PC-3 (cell line): ENCODE measurements around the gene GALNT15. TPM values are rescaled to one million over a fixed set of nuclear protein-coding genes. Genes with fewer than 3 reads are reported as not detected.

Source experiments
- ATAC-seq: fragments of 200-7000 bp; cut with Tn5 transposase; 2 replicates; pipeline ENCODE4 v1.9.1; 2020; ENCODE audit warnings: mild to moderate bottlenecking, moderate library complexity
- BruUV-seq: library from RNA; stranded (reverse); fragments of 400-500 nt; replicated peaks from 2 replicates; lab custom pipeline; 2021; lab: Mats Ljungman, UMichigan
- CTCF ChIA-PET: fragments of 300-600 bp; sonication (Branson Sonifier 250); formaldehyde crosslinking; loops from one replicate; lab custom pipeline; 2022; ENCODE audit warnings: antibody characterized with exemption; lab: Charles Lee
- POLR2A ChIA-PET: fragments of 300-600 bp; sonication (Branson Sonifier 250); formaldehyde crosslinking; loops from one replicate; lab custom pipeline; 2022; ENCODE audit warnings: antibody characterized with exemption; ENCODE audit not compliant: unreplicated experiment; lab: Charles Lee
- DNase-seq: peaks from one replicate; pipeline ENCODE4 v3.0.0-alpha.2; 2015
- H2AFZ ChIP-seq: fragments of 300-600 bp; sonication (generic); 2 replicates; pipeline ENCODE4 v1.6.0; 2016; ENCODE audit warnings: antibody characterized with exemption, low read length
- H3F3A ChIP-seq: fragments of 300-600 bp; sonication (generic); one replicate; pipeline ENCODE4 v1.6.0; 2017; ENCODE audit warnings: antibody characterized with exemption, low read length, control low read depth, mild to moderate bottlenecking; ENCODE audit not compliant: unreplicated experiment
- H3K27ac ChIP-seq: fragments of 300-600 bp; sonication (generic); 2 replicates; pipeline ENCODE4 v1.5.1; 2016; ENCODE audit warnings: mild to moderate bottlenecking, low read length
- H3K27me3 ChIP-seq: fragments of 300-600 bp; sonication (generic); 2 replicates; pipeline ENCODE4 v1.6.1; 2016; ENCODE audit warnings: low read length, mixed read lengths
- H3K36me3 ChIP-seq: fragments of 300-600 bp; sonication (generic); 2 replicates; pipeline ENCODE4 v1.6.1; 2016; ENCODE audit warnings: low read depth, mixed run types, low read length, mixed read lengths
- H3K4me1 ChIP-seq: fragments of 300-600 bp; sonication (generic); 2 replicates; pipeline ENCODE4 v1.5.1; 2016; ENCODE audit warnings: low read length; ENCODE audit not compliant: insufficient read depth
- H3K4me2 ChIP-seq: fragments of 300-600 bp; sonication (generic); 2 replicates; pipeline ENCODE4 v1.6.0; 2016; ENCODE audit warnings: low read length
- H3K4me3 ChIP-seq: fragments of 300-600 bp; sonication (generic); 2 replicates; pipeline ENCODE4 v1.5.1; 2016; ENCODE audit warnings: mild to moderate bottlenecking, low read length, mixed read lengths
- H3K79me2 ChIP-seq: fragments of 300-600 bp; sonication (generic); 2 replicates; pipeline ENCODE4 v1.6.1; 2017; ENCODE audit warnings: low read length, mixed read lengths
- H3K9ac ChIP-seq: fragments of 300-600 bp; sonication (generic); 2 replicates; pipeline ENCODE4 v1.6.0; 2016; ENCODE audit warnings: mild to moderate bottlenecking, low read length
- H3K9me2 ChIP-seq: fragments of 300-600 bp; sonication (generic); replicated peaks from 2 replicates; pipeline ENCODE4 v1.6.1; 2016; ENCODE audit warnings: mixed run types, low read length, mixed read lengths
- H3K9me3 ChIP-seq: fragments of 300-600 bp; sonication (generic); 2 replicates; pipeline ENCODE4 v1.6.1; 2016; ENCODE audit warnings: low read length, mixed read lengths
- H4K20me1 ChIP-seq: fragments of 300-600 bp; sonication (generic); 2 replicates; pipeline ENCODE4 v1.6.1; 2016; ENCODE audit warnings: low read length, mixed read lengths
- CTCF ChIP-seq: fragments of 300-600 bp; sonication (generic); conservative IDR thresholded peaks from 2 replicates; pipeline ENCODE4 v1.5.1; 2017; ENCODE audit warnings: antibody characterized with exemption, low read depth, mild to moderate bottlenecking, low read length
- EZH2 ChIP-seq: fragments of 300-600 bp; sonication (generic); IDR thresholded peaks from one replicate; pipeline ENCODE4 v1.6.1; 2017; ENCODE audit warnings: antibody characterized with exemption, mild to moderate bottlenecking, low read length; ENCODE audit not compliant: unreplicated experiment
- EZH2phosphoT487 ChIP-seq: fragments of 300-600 bp; sonication (generic); IDR thresholded peaks from 2 replicates; pipeline ENCODE4 v1.6.1; 2018; ENCODE audit warnings: mild to moderate bottlenecking, antibody characterized with exemption, low read length, borderline replicate concordance
- intact Hi-C: fragments of 100-400 bp; cut with micrococcal nuclease; formaldehyde crosslinking; loops from 2 replicates; pipeline ENCODE4 v1.9.0; 2023
- total RNA-seq: library from RNA; depleted of rRNA; stranded (reverse); fragments of >200 nt; gene quantifications from 2 replicates; pipeline ENCODE4 v1.2.3, GENCODE V29; 2014

GALNT15 gene
- total RNA-seq, 1 experiment from 2014 or later = not detected

DNA sequence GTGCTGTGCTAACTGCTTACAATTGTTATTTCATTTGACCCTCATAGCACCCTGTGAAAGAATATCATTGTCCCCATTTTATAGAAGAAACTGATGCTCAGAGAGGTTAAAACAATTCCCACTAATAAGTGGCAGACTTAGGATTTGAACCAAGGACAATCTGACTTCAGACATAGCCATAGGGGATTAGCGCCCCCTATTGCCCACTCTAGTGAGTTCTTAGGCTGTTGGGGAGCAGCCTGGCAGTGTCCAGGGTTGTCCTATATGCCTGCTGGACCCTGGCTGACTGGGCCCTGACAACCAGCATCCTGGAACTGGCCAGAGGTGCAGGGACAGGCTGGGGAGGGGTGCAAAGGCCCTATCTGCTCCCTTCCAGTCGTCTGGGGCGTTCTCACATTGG lies 74.9 kb downstream of the GALNT15 start:
- no TSS peak for BruUV-seq
- CTCF ChIA-PET = no interaction called here

GRCh38 chr3:16249886-16250285 lies 75.4 kb downstream of the GALNT15 start:
- Histone ChIP-seq H3K27me3 (no peaks in the 10 kb centered on the region), H3K27ac (no peak overlapping the region), H2AFZ (no peak overlapping the region), H3K36me3 (no peaks in the 10 kb centered on the region), H3K4me2 (no peak overlapping the region), H3K4me1 (peaks cover 12% of the 10 kb centered on the region), H3K9me2 (no peaks in the 10 kb centered on the region), H3K9ac (no peak overlapping the region), H3F3A (no peaks in the 10 kb centered on the region), H3K9me3 (no peaks in the 10 kb centered on the region), H3K4me3 (no peak overlapping the region), H3K79me2 (no peaks in the 10 kb centered on the region), H4K20me1 (no peaks in the 10 kb centered on the region)
- BruUV-seq = no TSS peak
- TF ChIP-seq EZH2phosphoT487 (no peak), CTCF (no peak), EZH2 (no peak)
- intact Hi-C loops = loop anchor here (10.0 kb wide), 1 partner anchor 615 kb away; no protein-coding TSS in a partner anchor
- DNase-seq = no peak
- ATAC-seq = no peak
- ChIA-PET CTCF (no interaction called here), POLR2A (no interaction called here)

More for the DNA sequence above, 74.9 kb downstream of the GALNT15 start:
- Histone ChIP-seq H4K20me1 (no peaks in the 10 kb centered on the region), H3K4me2 (no peak overlapping the region), H3K4me3 (no peak overlapping the region), H3K27me3 (no peaks in the 10 kb centered on the region), H3K36me3 (no peaks in the 10 kb centered on the region), H2AFZ (no peak overlapping the region), H3K9me3 (no peaks in the 10 kb centered on the region), H3K4me1 (peaks cover 17% of the 10 kb centered on the region), H3K9ac (no peak overlapping the region), H3K27ac (no peak overlapping the region), H3F3A (no peaks in the 10 kb centered on the region), H3K9me2 (no peaks in the 10 kb centered on the region), H3K79me2 (no peaks in the 10 kb centered on the region)
- DNase-seq = peak; percentile 60
- TF ChIP-seq EZH2phosphoT487 (no peak), EZH2 (no peak), CTCF (peak; percentile 82)
- peak; percentile 34; the same call in 1 of the 2 replicates for ATAC-seq
- POLR2A ChIA-PET = no interaction called here
- intact Hi-C loops = loop anchor here (10.0 kb wide), 1 partner anchor 615 kb away; no protein-coding TSS in a partner anchor

DNA sequence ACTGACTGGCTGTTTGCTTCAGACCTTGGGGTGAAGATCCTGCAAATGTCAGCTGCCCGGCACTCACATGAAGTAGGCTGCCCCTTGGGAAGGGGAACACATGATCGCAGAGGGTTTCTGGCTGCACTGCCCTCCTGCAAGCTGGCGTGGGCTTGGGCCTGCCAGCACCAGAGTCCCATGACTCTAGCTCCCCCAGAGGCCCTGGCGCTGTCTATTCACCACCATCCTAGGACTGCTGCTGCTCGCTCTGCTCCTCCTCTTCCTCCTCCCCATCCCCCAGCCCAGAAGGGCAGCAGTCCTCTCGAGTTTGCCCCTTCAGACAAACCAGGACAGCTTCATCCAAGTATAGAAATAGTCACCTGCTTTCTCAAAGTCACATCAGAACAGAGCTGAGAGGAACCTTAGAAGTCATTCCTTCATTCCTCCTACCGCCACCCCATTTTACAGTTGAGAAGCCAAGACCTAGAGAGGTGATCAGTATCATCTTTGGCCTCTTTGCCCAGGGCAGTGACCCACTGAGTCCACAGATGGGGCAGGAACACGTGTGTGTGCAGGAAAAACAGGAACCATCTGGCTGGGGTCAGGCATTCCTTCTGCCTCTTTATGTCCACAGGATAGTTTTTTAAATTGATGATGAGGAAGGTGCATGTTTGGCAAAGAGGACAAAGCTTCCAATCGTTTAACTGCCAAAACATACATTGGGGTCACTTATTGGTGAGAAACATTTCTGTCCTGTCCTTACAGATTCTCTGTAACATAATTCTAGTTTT lies 77.0 kb downstream of the GALNT15 start:
- H3K27me3 ChIP-seq = no peaks in the 10 kb centered on the region
- ATAC-seq (no peak), DNase-seq (no peak)
- H3K4me2 ChIP-seq = no peak overlapping the region
- H3K79me2 ChIP-seq = no peaks in the 10 kb centered on the region
- no peaks in the 10 kb centered on the region for H3K36me3 ChIP-seq
- TF ChIP-seq EZH2phosphoT487 (no peak), EZH2 (no peak), CTCF (no peak)
- H3K9me3 ChIP-seq = no peaks in the 10 kb centered on the region
- intact Hi-C loops = no loop called here
- no peaks in the 10 kb centered on the region for H3F3A ChIP-seq
- BruUV-seq = no TSS peak
- ChIA-PET CTCF (no interaction called here), POLR2A (interaction anchor here (0.6 kb wide), 1 partner anchor 68 kb away, joined by 6 read pairs; no protein-coding TSS in a partner anchor)
- H3K9ac ChIP-seq = no peak overlapping the region
- H2AFZ ChIP-seq = no peak overlapping the region
- no peaks in the 10 kb centered on the region for H4K20me1 ChIP-seq
- H3K4me1 ChIP-seq = peaks cover 12% of the 10 kb centered on the region; the same call in 1 of the 2 replicates
- H3K4me3 ChIP-seq = no peak overlapping the region
- H3K9me2 ChIP-seq = no peaks in the 10 kb centered on the region
- no peak overlapping the region for H3K27ac ChIP-seq
